B cell (primary cell): ENCODE data around the gene KCNC4. TPM values are rescaled to one million over a fixed set of nuclear protein-coding genes. Genes with fewer than 3 reads are reported as not detected.

Experiments used
- ATAC-seq: fragments of 200-7000 bp; cut with Tn5 transposase; one replicate; pipeline ENCODE4 v1.10.0; 2021; ENCODE audit warnings: low read depth, mild to moderate bottlenecking, moderate number of reproducible peaks, moderate library complexity
- CTCF ChIA-PET: fragments of 350-600 bp; sonication (Branson Sonifier 250); formaldehyde crosslinking; loops from one replicate; lab custom pipeline; 2021; ENCODE audit warnings: antibody characterized with exemption, inconsistent platforms; lab: Charles Lee
- POLR2A ChIA-PET: fragments of 350-600 bp; sonication (Branson Sonifier 250); formaldehyde crosslinking; loops from one replicate; lab custom pipeline; 2021; ENCODE audit warnings: antibody characterized with exemption; lab: Charles Lee
- DNase-seq: peaks from one replicate; pipeline ENCODE4 v3.0.0; 2013
- H2AFZ ChIP-seq: 2 replicates; pipeline ENCODE4 v1.6.1; 2012; ENCODE audit warnings: mild to moderate bottlenecking, low read depth, low read length; ENCODE audit not compliant: insufficient read depth, poor library complexity, severe bottlenecking
- H3K27ac ChIP-seq, 2 donors: 1 replicate in 1 of 2; 2 replicates in 1 of 2; pipeline ENCODE4 v1.5.1; 2012 to 2013; ENCODE audit warnings: low read length in 2 of 2, mild to moderate bottlenecking in 2 of 2, moderate library complexity in 1 of 2
- H3K27me3 ChIP-seq, 4 experiments: fragments of 200-600 bp in 1 of 4; sonication (generic) in 1 of 4; replicated peaks in 1 of 4; 1 replicate in 2 of 4; 2 replicates in 2 of 4; pipeline versions ENCODE4 v1.6.1 to v1.7.0; 2013 to 2016; ENCODE audit warnings: low read length in 3 of 4, mild to moderate bottlenecking in 2 of 4, mixed read lengths in 1 of 4, moderate library complexity in 1 of 4; ENCODE audit not compliant: insufficient read depth in 4 of 4, control insufficient read depth in 3 of 4; ENCODE audit errors: control extremely low read depth in 1 of 4
- H3K36me3 ChIP-seq, 2 experiments: replicated peaks in 1 of 2; 1 replicate in 1 of 2; 2 replicates in 1 of 2; pipeline versions ENCODE4 v1.6.1 to v1.7.1; 2013; ENCODE audit warnings: low read length in 1 of 2; ENCODE audit not compliant: insufficient read depth in 2 of 2, control insufficient read depth in 1 of 2; ENCODE audit errors: control extremely low read depth in 1 of 2, extremely low read depth in 1 of 2
- H3K4me1 ChIP-seq, 2 donors: fragments of 200-600 bp in 1 of 2; sonication (generic) in 1 of 2; 1 replicate in 1 of 2; 2 replicates in 1 of 2; pipeline versions ENCODE4 v1.5.1 to v1.6.1; 2013 to 2017; ENCODE audit warnings: low read length in 2 of 2; ENCODE audit not compliant: control insufficient read depth in 2 of 2, insufficient read depth in 2 of 2
- H3K4me2 ChIP-seq: replicated peaks from 2 replicates; pipeline ENCODE3; 2012; ENCODE audit warnings: mild to moderate bottlenecking, low read depth, low read length; ENCODE audit not compliant: poor library complexity, severe bottlenecking
- H3K4me3 ChIP-seq, 5 experiments: fragments of 200-600 bp in 1 of 5; sonication (generic) in 1 of 5; 1 replicate in 3 of 5; 2 replicates in 2 of 5; pipeline versions ENCODE4 v1.5.1 to v1.7.0; 2011 to 2016; ENCODE audit warnings: low read length in 4 of 5, mild to moderate bottlenecking in 4 of 5, low read depth in 2 of 5, control low read depth in 1 of 5, moderate library complexity in 1 of 5; ENCODE audit not compliant: insufficient read depth in 1 of 5; ENCODE audit errors: control extremely low read depth in 1 of 5, extremely low read depth in 1 of 5
- H3K79me2 ChIP-seq: fragments of 200-600 bp; sonication (generic); one replicate; pipeline ENCODE4 v1.6.0; 2016; ENCODE audit warnings: low read length; ENCODE audit not compliant: control insufficient read depth, insufficient read depth
- H3K9ac ChIP-seq: fragments of 200-600 bp; sonication (generic); 2 replicates; pipeline ENCODE4 v1.6.1; 2017; ENCODE audit warnings: mild to moderate bottlenecking, low read length, moderate library complexity
- H3K9me3 ChIP-seq, 3 donors: one replicate each; pipeline versions ENCODE4 v1.6.1 to v1.7.1; 2013; ENCODE audit warnings: low read length in 2 of 3; ENCODE audit not compliant: control insufficient read depth in 2 of 3, insufficient read depth in 1 of 3; ENCODE audit errors: control extremely low read depth in 1 of 3
- H4K20me1 ChIP-seq: 2 replicates; pipeline ENCODE4 v1.6.0; 2012; ENCODE audit warnings: mild to moderate bottlenecking, low read length; ENCODE audit not compliant: insufficient read depth, control insufficient read depth, poor library complexity, severe bottlenecking
- H3K27ac Mint-ChIP-seq: one replicate; pipeline ENCODE4 v1.8.0; 2021; ENCODE audit warnings: mixed read lengths
- H3K27me3 Mint-ChIP-seq: one replicate; pipeline ENCODE4 v1.8.0; 2021; ENCODE audit warnings: mixed read lengths
- H3K4me1 Mint-ChIP-seq: one replicate; pipeline ENCODE4 v1.8.0; 2021; ENCODE audit warnings: mixed read lengths
- H3K4me3 Mint-ChIP-seq: one replicate; pipeline ENCODE4 v1.8.0; 2021; ENCODE audit warnings: mixed read lengths
- H3K9me3 Mint-ChIP-seq: one replicate; pipeline ENCODE4 v1.8.0; 2022; ENCODE audit warnings: mixed read lengths; ENCODE audit not compliant: insufficient read depth
- EZH2 ChIP-seq: IDR thresholded peaks from 2 replicates; pipeline ENCODE4 v1.6.1; 2012; ENCODE audit warnings: borderline replicate concordance, low read depth, mild to moderate bottlenecking, moderate library complexity, low read length; ENCODE audit not compliant: insufficient read depth, poor library complexity, severe bottlenecking
- WGBS: methylation state at CpG from one replicate; pipeline ENCODE4 v1.1.5; 2013; ENCODE audit warnings: missing lambda C conversion rate; ENCODE audit not compliant: insufficient coverage; 5-methylcytosine and 5-hydroxymethylcytosine counted together
- intact Hi-C: fragments of 100-400 bp; cut with micrococcal nuclease; formaldehyde crosslinking; loops from one replicate; pipeline ENCODE4 v1.10.0; 2022
- polyA plus RNA-seq: library from polyadenylated mRNA; depleted of rRNA; stranded (reverse); fragments of >200 nt; gene quantifications from 2 replicates; pipeline ENCODE4 v1.2.3, GENCODE V29; 2012
- total RNA-seq, 2 donors: library from RNA; stranded (reverse); fragments of 120-200 nt in 1 of 2; gene quantifications; 1 replicate in 1 of 2; 2 replicates in 1 of 2; pipeline versions ENCODE4 v1.2.3 to v1.2.4, GENCODE V29; 2013 to 2022
- TF ChIP-seq, protein P1 (sequence below): fragments of 200-600 bp; IDR thresholded peaks from one replicate; pipeline ENCODE4 v1.8.0; 2022; ENCODE audit warnings: antibody characterized with exemption, mild to moderate bottlenecking

Gene KCNC4
- total and polyA plus RNA-seq, 2 donors (not counting 1 experiment from before 2014, with no cell fraction given): 3.2 to 24.1 TPM

DNA sequence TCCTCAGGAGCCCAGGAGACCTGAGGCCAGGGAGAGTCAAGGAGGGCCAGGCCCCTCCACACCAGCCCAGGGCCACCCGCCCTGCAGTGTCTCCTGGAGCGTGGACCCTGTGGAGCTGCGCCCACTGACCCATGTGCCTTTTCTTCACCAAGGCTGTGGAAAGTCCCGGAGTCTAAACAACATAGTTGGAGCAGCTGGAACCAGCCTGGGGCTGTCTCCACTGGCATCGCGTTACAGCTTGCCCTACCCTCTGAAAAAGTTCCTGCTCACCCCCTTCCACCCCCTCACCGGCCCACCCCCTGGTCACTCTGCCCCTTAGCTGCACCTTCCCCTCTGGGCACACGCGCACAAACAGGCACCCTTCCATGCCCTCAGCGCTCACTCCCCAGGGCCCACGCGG lies 18.3 kb downstream of the KCNC4 start:
- no peaks in the 10 kb centered on the region for H3K9me3 Mint-ChIP-seq
- DNase-seq: no peak
- no peaks in the 10 kb centered on the region for H3K4me1 ChIP-seq
- 100% methylated on average over 6 of the region's 12 CpGs for WGBS
- CTCF ChIA-PET: interaction anchor here (1.3 kb wide), 1 partner anchor 232 kb away, joined by 5 read pairs; no protein-coding TSS in a partner anchor
- H4K20me1 ChIP-seq: no peaks in the 10 kb centered on the region
- H3K27ac ChIP-seq: no peak overlapping the region
- H3K27me3 ChIP-seq: no peaks in the 10 kb centered on the region
- H3K27ac Mint-ChIP-seq: no peak overlapping the region
- H3K9me3 ChIP-seq: no peaks in the 10 kb centered on the region
- no peak for ATAC-seq
- H3K4me1 Mint-ChIP-seq: no peaks in the 10 kb centered on the region
- H3K9ac ChIP-seq: no peak overlapping the region
- intact Hi-C loops: no loop called here
- H3K4me3 Mint-ChIP-seq: no peak overlapping the region
- TF ChIP-seq EZH2: no peak
- peaks cover 0 to 6% of the 10 kb centered on the region in 2 experiments for H3K36me3 ChIP-seq
- no peak overlapping the region for H2AFZ ChIP-seq
- no peaks in the 10 kb centered on the region for H3K79me2 ChIP-seq
- H3K4me3 ChIP-seq: no peak overlapping the region
- POLR2A ChIA-PET: no interaction called here
- H3K4me2 ChIP-seq: no peak overlapping the region
- H3K27me3 Mint-ChIP-seq: no peaks in the 10 kb centered on the region

DNA sequence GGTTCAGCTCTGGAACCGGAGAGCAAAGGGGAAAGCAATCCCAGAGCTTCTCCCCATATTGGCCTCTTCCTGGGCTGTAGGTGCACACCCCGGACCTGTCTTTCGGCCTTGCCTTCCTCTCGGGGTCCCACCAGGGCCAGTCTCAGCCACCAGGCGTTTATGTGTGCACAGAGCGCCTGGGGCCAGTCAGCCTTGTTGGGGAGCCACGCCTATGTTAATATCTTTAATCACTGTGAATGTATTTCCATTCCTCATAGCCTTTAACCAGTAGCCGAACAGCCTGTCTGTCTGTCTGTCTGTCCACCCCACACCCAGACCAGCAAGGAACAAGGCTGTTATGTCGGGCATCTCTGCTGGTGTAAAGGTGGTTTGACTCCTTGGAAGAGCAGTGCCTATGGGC lies 18.8 kb downstream of the KCNC4 start:
- H3K79me2 ChIP-seq: no peaks in the 10 kb centered on the region
- Mint-ChIP-seq H3K27ac (no peak overlapping the region), H3K9me3 (no peaks in the 10 kb centered on the region), H3K4me1 (no peaks in the 10 kb centered on the region), H3K4me3 (no peak overlapping the region), H3K27me3 (no peaks in the 10 kb centered on the region)
- H3K9ac ChIP-seq: no peak overlapping the region
- CTCF ChIA-PET: interaction anchor here (1.3 kb wide), 1 partner anchor 232 kb away, joined by 5 read pairs; no protein-coding TSS in a partner anchor
- no peaks in the 10 kb centered on the region for H3K27me3 ChIP-seq
- no peak for TF ChIP-seq EZH2
- TF ChIP-seq, protein P1, sequence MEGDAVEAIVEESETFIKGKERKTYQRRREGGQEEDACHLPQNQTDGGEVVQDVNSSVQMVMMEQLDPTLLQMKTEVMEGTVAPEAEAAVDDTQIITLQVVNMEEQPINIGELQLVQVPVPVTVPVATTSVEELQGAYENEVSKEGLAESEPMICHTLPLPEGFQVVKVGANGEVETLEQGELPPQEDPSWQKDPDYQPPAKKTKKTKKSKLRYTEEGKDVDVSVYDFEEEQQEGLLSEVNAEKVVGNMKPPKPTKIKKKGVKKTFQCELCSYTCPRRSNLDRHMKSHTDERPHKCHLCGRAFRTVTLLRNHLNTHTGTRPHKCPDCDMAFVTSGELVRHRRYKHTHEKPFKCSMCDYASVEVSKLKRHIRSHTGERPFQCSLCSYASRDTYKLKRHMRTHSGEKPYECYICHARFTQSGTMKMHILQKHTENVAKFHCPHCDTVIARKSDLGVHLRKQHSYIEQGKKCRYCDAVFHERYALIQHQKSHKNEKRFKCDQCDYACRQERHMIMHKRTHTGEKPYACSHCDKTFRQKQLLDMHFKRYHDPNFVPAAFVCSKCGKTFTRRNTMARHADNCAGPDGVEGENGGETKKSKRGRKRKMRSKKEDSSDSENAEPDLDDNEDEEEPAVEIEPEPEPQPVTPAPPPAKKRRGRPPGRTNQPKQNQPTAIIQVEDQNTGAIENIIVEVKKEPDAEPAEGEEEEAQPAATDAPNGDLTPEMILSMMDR: no peak
- H3K4me1 ChIP-seq: no peaks in the 10 kb centered on the region
- 91% methylated on average over 6 of the region's 9 CpGs for WGBS
- peaks cover 0 to 4% of the 10 kb centered on the region in 2 experiments for H3K36me3 ChIP-seq
- no peak overlapping the region for H3K27ac ChIP-seq
- no peak overlapping the region for H2AFZ ChIP-seq
- no peak overlapping the region for H3K4me3 ChIP-seq
- ATAC-seq (no peak), DNase-seq (no peak)
- H4K20me1 ChIP-seq: no peaks in the 10 kb centered on the region
- intact Hi-C loops: no loop called here
- POLR2A ChIA-PET: no interaction called here
- H3K4me2 ChIP-seq: no peak overlapping the region
- no peaks in the 10 kb centered on the region for H3K9me3 ChIP-seq
